Measurements from ENCODE around the gene HEATR5A. TPM values are rescaled to one million over a fixed set of nuclear protein-coding genes. Genes with fewer than 3 reads are reported as not detected.
A peak's percentile ranks its signal among the peaks of the same experiment; 100 is the strongest.

The HEATR5A gene
- total and polyA plus RNA-seq, 2 of the 13 experiments (the other 11 are each of a cell fraction or from before 2014, with no cell fraction given) = 36.4 to 105 TPM

DNA sequence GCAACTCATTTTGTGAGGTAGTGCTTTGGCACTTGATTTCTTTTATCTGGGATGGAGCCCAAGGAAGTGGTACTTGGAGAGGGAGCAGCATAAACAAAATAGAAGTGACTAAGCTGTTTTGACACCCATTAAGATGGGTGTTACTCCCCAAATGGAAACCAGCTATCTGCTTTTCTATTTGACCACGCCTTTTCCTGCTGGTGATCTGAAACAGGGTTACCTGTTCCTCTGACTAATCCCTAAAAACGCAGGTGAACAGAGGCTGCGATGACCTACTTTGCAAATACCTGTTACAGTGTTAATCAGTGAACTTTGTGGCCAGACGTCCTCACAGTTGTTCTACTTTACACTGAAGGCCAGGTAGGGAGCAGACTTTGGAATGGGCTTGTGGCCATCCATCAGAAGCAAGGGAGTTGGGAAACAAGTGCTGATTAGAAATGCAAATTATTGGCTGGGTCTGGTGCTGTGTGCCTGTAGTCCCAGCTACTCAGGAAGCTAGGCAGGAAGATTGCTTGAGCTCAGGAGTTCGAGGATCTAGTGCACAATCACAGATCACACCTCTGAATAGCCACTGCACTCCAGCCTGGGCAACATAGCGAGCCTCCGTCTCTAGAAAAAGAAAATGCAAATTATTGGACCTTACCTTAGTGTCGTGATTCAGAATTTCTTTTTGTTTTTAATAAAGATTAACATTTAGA lies 154.5 kb downstream of the HEATR5A start (continued):
- TF ChIP-seq, protein P1, sequence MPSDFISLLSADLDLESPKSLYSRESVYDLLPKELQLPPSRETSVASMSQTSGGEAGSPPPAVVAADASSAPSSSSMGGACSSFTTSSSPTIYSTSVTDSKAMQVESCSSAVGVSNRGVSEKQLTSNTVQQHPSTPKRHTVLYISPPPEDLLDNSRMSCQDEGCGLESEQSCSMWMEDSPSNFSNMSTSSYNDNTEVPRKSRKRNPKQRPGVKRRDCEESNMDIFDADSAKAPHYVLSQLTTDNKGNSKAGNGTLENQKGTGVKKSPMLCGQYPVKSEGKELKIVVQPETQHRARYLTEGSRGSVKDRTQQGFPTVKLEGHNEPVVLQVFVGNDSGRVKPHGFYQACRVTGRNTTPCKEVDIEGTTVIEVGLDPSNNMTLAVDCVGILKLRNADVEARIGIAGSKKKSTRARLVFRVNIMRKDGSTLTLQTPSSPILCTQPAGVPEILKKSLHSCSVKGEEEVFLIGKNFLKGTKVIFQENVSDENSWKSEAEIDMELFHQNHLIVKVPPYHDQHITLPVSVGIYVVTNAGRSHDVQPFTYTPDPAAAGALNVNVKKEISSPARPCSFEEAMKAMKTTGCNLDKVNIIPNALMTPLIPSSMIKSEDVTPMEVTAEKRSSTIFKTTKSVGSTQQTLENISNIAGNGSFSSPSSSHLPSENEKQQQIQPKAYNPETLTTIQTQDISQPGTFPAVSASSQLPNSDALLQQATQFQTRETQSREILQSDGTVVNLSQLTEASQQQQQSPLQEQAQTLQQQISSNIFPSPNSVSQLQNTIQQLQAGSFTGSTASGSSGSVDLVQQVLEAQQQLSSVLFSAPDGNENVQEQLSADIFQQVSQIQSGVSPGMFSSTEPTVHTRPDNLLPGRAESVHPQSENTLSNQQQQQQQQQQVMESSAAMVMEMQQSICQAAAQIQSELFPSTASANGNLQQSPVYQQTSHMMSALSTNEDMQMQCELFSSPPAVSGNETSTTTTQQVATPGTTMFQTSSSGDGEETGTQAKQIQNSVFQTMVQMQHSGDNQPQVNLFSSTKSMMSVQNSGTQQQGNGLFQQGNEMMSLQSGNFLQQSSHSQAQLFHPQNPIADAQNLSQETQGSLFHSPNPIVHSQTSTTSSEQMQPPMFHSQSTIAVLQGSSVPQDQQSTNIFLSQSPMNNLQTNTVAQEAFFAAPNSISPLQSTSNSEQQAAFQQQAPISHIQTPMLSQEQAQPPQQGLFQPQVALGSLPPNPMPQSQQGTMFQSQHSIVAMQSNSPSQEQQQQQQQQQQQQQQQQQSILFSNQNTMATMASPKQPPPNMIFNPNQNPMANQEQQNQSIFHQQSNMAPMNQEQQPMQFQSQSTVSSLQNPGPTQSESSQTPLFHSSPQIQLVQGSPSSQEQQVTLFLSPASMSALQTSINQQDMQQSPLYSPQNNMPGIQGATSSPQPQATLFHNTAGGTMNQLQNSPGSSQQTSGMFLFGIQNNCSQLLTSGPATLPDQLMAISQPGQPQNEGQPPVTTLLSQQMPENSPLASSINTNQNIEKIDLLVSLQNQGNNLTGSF (CRISPR knock-in tag; IDR thresholded peaks at IDR 0.05) = no peak
- TF ChIP-seq GABPA (IDR thresholded peaks at IDR 0.05; ENCODE audit: low read depth, low read length) = no peak
- TF ChIP-seq GABPA (CRISPR knock-in tag; IDR thresholded peaks at IDR 0.05; ENCODE audit: low read depth) = no peak
- TF ChIP-seq MEIS1 (CRISPR knock-in tag; IDR thresholded peaks at IDR 0.05; ENCODE audit: borderline replicate concordance) = peak; percentile 87; the same call in 1 of the 2 replicates
- peak; percentile 33 for TF ChIP-seq ZNF407 (CRISPR knock-in tag; IDR thresholded peaks at IDR 0.05; ENCODE audit: not compliant biosample characterization)
- peak; percentile 85; the same call in 1 of the 2 replicates for TF ChIP-seq ESRRA (CRISPR knock-in tag; IDR thresholded peaks at IDR 0.05; ENCODE audit: low read depth)
- no peak for TF ChIP-seq CSRNP2 (CRISPR knock-in tag; conservative IDR thresholded peaks at IDR 0.05; ENCODE audit: low read depth)
- TF ChIP-seq ZNF282 (IDR thresholded peaks at IDR 0.05; ENCODE audit: partially characterized antibody) = no peak
- TF ChIP-seq ZNF660 (CRISPR knock-in tag; IDR thresholded peaks at IDR 0.05; ENCODE audit: borderline replicate concordance, low read depth) = no peak
- TF ChIP-seq ZNF136 (CRISPR knock-in tag; IDR thresholded peaks at IDR 0.05; ENCODE audit: low read depth) = peak; percentile 81; the same call in 1 of the 2 replicates
- peak; percentile 96 for TF ChIP-seq FOXO1 (CRISPR knock-in tag; IDR thresholded peaks at IDR 0.05)
